GM13977 (cell line): ENCODE results near the gene LINGO4.

Source experiments
- DNase-seq: peaks from one replicate; pipeline ENCODE4 v3.0.0; 2012; ENCODE audit warnings: low spot score
- in situ Hi-C: fragments of 300-500 bp; cut with MboI; formaldehyde crosslinking; loops from one replicate; pipeline ENCODE4 v1.12.0; 2022; ENCODE audit warnings: low sequenced_read_pairs, low pct_unique_long_range_greater_than_20kb, mixed read lengths, inconsistent platforms; ENCODE audit not compliant: unreplicated experiment
- TF ChIP-seq, protein P1 (sequence below): IDR thresholded peaks from 2 replicates; pipeline ENCODE4 v1.5.1; 2012; ENCODE audit warnings: mild to moderate bottlenecking, control low read depth; ENCODE audit not compliant: insufficient read depth; ENCODE audit errors: extremely low read depth, missing control alignments

Gene LINGO4

DNA sequence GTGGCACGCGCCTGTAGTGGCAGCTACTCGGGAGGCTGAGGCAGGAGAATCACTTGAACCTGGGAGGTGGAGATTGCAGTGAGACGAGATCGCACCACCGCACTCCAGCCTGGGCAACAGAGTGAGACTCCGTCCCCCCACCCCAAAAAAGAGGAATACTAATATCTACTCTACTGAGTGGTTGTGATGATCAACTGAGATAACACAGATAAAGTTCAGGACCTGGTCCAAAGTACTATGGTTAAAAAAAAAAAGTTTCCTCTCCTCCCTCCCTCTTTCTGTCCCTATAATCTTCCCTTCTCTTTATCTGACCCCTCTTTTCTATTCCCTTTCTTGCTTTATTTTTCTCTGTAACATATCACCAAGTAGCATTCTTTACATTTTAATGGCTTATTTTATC, 30.4 kb upstream of the LINGO4 start:
- TF ChIP-seq, protein P1, sequence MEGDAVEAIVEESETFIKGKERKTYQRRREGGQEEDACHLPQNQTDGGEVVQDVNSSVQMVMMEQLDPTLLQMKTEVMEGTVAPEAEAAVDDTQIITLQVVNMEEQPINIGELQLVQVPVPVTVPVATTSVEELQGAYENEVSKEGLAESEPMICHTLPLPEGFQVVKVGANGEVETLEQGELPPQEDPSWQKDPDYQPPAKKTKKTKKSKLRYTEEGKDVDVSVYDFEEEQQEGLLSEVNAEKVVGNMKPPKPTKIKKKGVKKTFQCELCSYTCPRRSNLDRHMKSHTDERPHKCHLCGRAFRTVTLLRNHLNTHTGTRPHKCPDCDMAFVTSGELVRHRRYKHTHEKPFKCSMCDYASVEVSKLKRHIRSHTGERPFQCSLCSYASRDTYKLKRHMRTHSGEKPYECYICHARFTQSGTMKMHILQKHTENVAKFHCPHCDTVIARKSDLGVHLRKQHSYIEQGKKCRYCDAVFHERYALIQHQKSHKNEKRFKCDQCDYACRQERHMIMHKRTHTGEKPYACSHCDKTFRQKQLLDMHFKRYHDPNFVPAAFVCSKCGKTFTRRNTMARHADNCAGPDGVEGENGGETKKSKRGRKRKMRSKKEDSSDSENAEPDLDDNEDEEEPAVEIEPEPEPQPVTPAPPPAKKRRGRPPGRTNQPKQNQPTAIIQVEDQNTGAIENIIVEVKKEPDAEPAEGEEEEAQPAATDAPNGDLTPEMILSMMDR, result no peak
- in situ Hi-C loops, result no loop called here
- DNase-seq, result no peak

DNA sequence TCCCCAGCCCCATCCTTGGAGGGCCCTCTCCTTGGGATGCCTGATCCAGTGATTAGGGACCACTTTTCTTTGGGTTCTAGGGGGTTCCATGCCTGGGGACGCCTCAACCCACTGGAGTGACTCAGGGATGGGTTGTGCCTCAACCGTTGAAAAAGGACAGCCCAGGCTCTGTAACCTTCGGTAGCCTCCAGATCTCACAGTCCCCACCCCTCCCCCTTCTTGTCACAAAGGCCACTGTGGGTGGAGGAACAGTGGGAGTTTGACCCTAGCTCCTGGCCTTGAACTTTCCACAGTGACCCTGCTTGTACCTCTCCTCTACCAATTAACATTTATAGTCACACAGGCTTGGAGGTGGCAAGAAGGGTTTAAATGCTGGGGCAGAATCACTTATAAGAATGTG, 29.0 kb upstream of the LINGO4 start:
- in situ Hi-C loops, result no loop called here
- TF ChIP-seq, protein P1, result no peak
- no peak for DNase-seq

DNA sequence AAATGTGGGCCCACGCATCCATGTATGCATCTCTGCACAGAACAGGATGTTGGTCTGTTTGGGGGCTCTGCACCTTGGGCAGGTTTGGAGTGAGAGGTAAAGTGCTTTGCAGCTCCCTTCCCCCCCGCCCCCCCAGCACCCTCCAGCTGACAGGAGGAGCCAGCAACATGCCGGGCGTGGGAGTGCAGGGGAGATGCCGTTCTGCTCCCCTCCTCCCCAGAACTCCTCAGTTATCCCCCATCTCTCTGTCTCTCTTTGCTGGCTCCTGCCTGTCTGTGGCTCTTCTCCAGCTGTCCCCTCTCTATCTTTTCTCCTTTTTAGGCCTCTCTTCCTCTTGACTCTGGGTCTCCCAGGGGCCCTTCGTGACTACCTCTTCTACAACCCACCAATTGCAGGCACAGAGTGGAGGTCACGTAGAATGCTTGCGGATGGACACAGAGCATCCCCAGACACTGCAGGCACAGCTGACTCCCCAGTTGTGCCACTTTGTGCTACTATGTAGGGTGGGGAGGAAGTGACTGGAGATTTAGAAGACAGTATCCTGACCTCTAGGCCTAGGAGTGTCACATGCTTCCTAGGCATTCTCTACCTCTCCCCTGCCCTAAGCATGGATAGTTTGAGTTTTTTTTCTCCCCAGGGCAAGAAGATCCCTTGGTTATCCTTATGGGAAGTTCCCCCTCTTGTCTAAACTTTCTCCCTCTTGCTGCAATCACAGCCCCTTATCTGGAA, 28.1 kb upstream of the LINGO4 start:
- no peak for DNase-seq
- TF ChIP-seq, protein P1, result no peak
- in situ Hi-C loops, result no loop called here

DNA sequence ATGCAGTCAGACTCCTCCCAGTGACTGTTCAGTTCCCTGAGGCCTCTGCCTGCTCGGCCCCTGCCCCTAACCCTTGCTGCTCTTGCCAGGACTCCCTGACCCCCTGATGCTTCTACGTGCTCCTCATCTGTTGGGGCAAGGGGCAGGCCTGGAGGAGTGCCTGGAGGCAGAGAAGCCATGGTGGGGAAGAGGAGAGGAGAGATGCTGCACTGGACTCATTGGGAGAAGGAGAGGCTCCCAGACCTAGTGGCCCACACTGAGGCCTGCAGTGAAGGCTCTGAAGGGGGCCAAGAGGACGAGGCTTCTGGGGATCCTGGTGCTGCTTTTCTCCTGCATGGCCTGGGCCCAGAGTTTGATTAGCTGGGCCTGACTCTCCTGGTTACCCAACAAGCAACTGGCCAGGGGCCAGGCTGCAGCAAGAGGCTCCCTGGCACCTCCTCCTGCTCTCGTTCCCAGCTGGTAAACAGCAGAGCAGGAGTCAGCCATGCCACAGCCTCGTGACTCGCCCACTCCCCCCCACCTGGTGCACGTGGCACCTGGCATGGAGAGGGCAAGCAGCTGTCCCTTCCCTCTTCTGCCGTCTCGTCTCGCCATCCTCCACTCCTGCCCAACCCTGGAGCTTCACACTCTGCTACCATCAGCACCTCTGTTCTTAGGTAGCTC, 27.2 kb upstream of the LINGO4 start:
- in situ Hi-C loops, result no loop called here
- TF ChIP-seq, protein P1, result no peak
- no peak for DNase-seq

DNA sequence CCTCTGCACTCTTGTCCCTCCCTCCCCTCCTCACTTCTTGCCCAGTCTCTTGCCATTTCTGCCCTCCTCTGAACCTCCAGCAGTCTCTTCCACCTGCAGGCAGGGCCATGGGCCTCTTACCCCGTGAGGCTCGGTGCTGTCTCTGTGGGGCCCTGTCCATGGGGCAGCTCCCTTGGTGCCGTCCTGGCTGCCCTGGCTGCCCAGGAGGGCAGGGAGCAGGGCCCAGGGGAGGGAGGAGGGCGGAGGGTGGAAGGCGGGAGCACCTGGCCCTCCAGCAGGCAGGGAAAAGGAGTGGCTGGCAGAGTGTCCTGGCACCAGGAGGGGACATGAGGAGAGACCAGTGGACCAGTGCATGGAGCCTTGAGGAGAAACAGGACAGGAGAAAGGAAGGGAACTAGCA, 26.4 kb upstream of the LINGO4 start, which contains the start of gene RORC:
TSS of gene RORC (minus strand) at position 198 of the 400 bp plus-strand sequence. CDS start at position 160, 38 bp downstream.
- in situ Hi-C loops, result no loop called here
- TF ChIP-seq, protein P1, result no peak
- DNase-seq, result no peak

DNA sequence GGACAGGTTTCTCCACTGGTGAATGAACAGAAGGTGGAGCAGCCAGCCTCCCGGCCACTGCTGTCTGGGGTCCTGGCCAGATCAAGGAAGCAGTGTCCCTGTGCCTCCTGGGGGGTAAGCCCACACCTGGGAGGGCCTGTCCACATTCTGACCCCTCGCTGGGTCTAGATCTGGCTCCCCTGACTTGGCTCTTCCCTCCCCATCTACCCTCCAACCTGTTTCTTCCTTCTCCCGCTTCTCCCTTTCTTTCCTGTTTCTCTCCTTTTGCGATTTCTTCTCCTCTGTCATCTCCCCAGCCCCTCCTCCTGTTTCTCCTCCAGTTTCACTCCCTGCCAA, 26.0 kb upstream of the LINGO4 start:
- TF ChIP-seq, protein P1, result no peak
- in situ Hi-C loops, result no loop called here
- DNase-seq, result no peak

DNA sequence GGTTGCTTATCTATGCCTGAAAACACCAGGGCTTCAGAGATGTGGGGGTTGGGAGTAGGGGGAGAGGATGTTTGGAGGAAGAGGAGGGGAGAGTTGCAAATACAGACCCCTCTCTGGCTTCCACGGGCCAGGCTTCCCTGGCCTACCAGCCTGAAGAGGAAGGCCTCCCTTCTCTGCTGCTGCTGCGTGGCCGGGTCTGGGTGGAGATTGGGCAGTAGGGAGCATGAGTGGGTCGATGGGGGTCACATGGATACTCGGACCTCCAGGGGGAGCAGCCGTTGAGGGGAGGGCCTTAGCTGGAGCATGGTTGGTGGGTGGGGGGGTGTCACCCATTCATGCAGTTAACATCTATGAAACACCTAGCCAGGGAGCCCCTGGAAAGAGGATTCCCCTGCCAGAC, 24.8 kb upstream of the LINGO4 start:
- in situ Hi-C loops, result no loop called here
- TF ChIP-seq, protein P1, result no peak
- DNase-seq, result no peak
